GM06990 (cell line): ENCODE measurements around the gene OIP5.
A peak's percentile ranks its signal among the peaks of the same experiment; 100 is the strongest.

ENCODE experiments used
- DNase-seq: peaks from one replicate; pipeline ENCODE4 v3.0.0-alpha.2; 2011; ENCODE audit not compliant: insufficient read length; ENCODE audit errors: extremely low read depth
- H3K27me3 ChIP-seq: replicated peaks from 2 replicates; pipeline ENCODE4 v1.6.0; 2011; ENCODE audit warnings: low read length; ENCODE audit not compliant: control insufficient read depth, insufficient read depth
- H3K36me3 ChIP-seq: 2 replicates; pipeline ENCODE4 v1.5.1; 2011; ENCODE audit warnings: low read length; ENCODE audit not compliant: control insufficient read depth, insufficient read depth
- H3K4me3 ChIP-seq: replicated peaks from 2 replicates; pipeline ENCODE4 v1.5.1; 2011; ENCODE audit warnings: low read depth, mild to moderate bottlenecking, control low read depth, low read length
- TF ChIP-seq, protein P1 (sequence below): IDR thresholded peaks from 2 replicates; pipeline ENCODE4 v1.5.1; 2011; ENCODE audit warnings: low read length, control low read depth, mild to moderate bottlenecking, inconsistent platforms; ENCODE audit not compliant: insufficient read depth, poor library complexity, severe bottlenecking

The OIP5 gene

DNA sequence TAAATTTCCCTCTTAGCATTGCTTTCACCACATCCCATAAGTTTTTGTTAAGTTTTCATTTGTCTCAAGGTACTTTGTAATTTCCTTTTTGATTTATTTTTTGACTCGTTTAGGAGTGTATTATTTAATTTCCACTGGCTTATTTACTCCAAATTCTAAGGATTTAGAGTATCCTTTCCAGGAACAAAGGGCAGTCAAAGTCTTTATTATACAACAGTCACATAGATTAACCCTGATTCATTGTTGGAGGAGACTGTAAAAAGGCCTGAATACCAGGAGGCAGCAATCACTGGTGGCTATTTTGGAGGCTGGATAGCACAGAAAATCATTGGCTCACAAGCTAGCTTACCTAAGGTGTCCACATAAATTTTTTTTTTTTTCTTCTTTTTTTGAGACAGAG lies 39.9 kb downstream of the OIP5 start:
- peaks cover 10% of the 10 kb centered on the region for H3K36me3 ChIP-seq
- H3K27me3 ChIP-seq, result no peaks in the 10 kb centered on the region
- no peak overlapping the region for H3K4me3 ChIP-seq
- TF ChIP-seq, protein P1, sequence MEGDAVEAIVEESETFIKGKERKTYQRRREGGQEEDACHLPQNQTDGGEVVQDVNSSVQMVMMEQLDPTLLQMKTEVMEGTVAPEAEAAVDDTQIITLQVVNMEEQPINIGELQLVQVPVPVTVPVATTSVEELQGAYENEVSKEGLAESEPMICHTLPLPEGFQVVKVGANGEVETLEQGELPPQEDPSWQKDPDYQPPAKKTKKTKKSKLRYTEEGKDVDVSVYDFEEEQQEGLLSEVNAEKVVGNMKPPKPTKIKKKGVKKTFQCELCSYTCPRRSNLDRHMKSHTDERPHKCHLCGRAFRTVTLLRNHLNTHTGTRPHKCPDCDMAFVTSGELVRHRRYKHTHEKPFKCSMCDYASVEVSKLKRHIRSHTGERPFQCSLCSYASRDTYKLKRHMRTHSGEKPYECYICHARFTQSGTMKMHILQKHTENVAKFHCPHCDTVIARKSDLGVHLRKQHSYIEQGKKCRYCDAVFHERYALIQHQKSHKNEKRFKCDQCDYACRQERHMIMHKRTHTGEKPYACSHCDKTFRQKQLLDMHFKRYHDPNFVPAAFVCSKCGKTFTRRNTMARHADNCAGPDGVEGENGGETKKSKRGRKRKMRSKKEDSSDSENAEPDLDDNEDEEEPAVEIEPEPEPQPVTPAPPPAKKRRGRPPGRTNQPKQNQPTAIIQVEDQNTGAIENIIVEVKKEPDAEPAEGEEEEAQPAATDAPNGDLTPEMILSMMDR, result no peak
- no peak for DNase-seq

GRCh38 chr15:41291065-41291631 lies 41.2 kb downstream of the OIP5 start:
- peak; percentile 58 for DNase-seq
- TF ChIP-seq, protein P1, result no peak
- Histone ChIP-seq H3K36me3 (peaks cover 7% of the 10 kb centered on the region), H3K4me3 (no peak overlapping the region), H3K27me3 (no peaks in the 10 kb centered on the region)

DNA sequence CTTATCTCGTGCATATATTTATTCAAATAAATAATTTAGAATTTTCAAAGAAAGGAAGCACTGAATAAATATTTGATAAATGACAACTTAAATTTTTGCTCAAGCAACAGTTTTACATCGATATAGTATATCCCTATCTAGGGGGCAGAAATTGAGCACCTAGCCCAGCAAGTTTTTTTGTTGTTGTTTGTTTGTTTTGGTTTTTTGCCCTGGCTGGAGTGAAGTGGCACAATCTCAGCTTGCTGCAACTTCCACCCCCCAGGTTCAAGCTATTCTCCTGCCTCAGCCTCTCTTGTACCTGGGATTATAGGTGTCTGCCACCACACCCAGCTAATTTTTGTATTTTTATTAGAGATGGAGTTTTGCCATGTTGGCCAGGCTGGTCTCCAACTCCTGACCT lies 42.4 kb downstream of the OIP5 start:
- peaks cover 7% of the 10 kb centered on the region for H3K36me3 ChIP-seq
- TF ChIP-seq, protein P1, result no peak
- no peaks in the 10 kb centered on the region for H3K27me3 ChIP-seq
- no peak for DNase-seq
- no peak overlapping the region for H3K4me3 ChIP-seq

- no peak for DNase-seq
- TF ChIP-seq, protein P1, result no peak
- Histone ChIP-seq H3K27me3 (no peaks in the 10 kb centered on the region), H3K4me3 (no peak overlapping the region), H3K36me3 (peaks cover 3% of the 10 kb centered on the region)
Measured at GRCh38 chr15:41288464-41288863, 43.9 kb downstream of the OIP5 start.

DNA sequence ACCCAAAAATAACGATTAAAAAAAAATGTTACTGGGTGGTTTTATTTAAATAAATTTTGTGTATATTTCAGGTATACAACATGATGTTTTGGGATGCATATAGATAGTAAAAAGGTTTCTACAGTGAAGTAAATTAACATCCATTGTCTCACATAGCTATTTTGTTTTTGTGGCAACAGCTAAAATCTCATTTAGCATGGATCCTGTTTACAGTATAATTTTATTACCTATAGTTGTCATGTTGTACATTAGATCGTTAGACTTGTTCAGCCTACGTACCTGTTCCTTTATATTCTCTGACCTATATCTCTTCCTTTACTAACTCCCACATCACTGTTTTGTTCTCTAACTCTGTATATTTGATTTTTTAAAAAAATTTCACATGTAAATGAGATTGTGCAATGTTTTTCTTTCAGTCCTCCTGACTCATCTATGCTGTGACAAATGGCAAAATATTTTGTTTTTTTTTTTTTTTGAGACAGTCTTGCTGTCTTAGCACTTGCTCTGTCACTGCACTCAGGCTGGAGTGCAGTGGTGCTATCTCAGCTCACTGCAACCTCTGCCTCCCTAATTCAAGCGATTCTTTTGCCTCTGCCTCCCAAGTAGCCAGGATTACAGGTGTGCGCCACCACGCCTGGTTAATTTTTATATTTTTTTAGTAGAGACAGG lies 45.6 kb downstream of the OIP5 start:
- H3K4me3 ChIP-seq, result no peak overlapping the region
- no peak for DNase-seq
- TF ChIP-seq, protein P1, result no peak

More for the DNA sequence above, 45.6 kb downstream of the OIP5 start:
- H3K27me3 ChIP-seq, result no peaks in the 10 kb centered on the region
- peaks cover 3% of the 10 kb centered on the region for H3K36me3 ChIP-seq
